Activated naive CD8-positive, alpha-beta T cell treated with anti-CD3 and anti-CD28 coated beads, Interleukin-2, amount 10 ng/mL, durations not matched to agents 7 days and 5 days (primary cell): ENCODE measurements around the gene FLAD1. TPM values are rescaled to one million over a fixed set of nuclear protein-coding genes. Genes with fewer than 3 reads are reported as not detected.
A peak's percentile ranks its signal among the peaks of the same experiment; 100 is the strongest.

Experiments used
- ATAC-seq: fragments of 150-1000 bp; cut with Tn5 transposase; one replicate; pipeline ENCODE4 v1.10.0; 2021; ENCODE audit warnings: low read depth, moderate library complexity
- POLR2A ChIA-PET: fragments of 350-600 bp; sonication (Branson Sonifier 250); formaldehyde crosslinking; loops from one replicate; lab custom pipeline; 2021; ENCODE audit warnings: antibody characterized with exemption; lab: Charles Lee
- DNase-seq: peaks from one replicate; pipeline ENCODE4 v3.0.0; 2021
- H3K27ac Mint-ChIP-seq: one replicate; pipeline ENCODE4 v1.8.0; 2022; ENCODE audit warnings: mild to moderate bottlenecking, mixed read lengths
- H3K27me3 Mint-ChIP-seq: one replicate; pipeline ENCODE4 v1.8.0; 2022; ENCODE audit warnings: mild to moderate bottlenecking, moderate library complexity, mixed read lengths
- H3K36me3 Mint-ChIP-seq: one replicate; pipeline ENCODE4 v1.8.0; 2021; ENCODE audit warnings: mild to moderate bottlenecking, mixed read lengths
- H3K4me1 Mint-ChIP-seq: one replicate; pipeline ENCODE4 v1.8.0; 2021; ENCODE audit warnings: mixed read lengths
- H3K4me3 Mint-ChIP-seq: one replicate; pipeline ENCODE4 v1.8.0; 2022; ENCODE audit warnings: mild to moderate bottlenecking, moderate library complexity, mixed read lengths
- H3K9me3 Mint-ChIP-seq: one replicate; pipeline ENCODE4 v1.8.0; 2021; ENCODE audit warnings: mixed read lengths
- total RNA-seq, 2 experiments: library from RNA; stranded (reverse); gene quantifications; one replicate each; pipeline ENCODE4 v1.2.3, GENCODE V29; 2021

The FLAD1 gene
- total RNA-seq, 2 experiments from 2014 or later: 46.2 to 48.9 TPM

DNA sequence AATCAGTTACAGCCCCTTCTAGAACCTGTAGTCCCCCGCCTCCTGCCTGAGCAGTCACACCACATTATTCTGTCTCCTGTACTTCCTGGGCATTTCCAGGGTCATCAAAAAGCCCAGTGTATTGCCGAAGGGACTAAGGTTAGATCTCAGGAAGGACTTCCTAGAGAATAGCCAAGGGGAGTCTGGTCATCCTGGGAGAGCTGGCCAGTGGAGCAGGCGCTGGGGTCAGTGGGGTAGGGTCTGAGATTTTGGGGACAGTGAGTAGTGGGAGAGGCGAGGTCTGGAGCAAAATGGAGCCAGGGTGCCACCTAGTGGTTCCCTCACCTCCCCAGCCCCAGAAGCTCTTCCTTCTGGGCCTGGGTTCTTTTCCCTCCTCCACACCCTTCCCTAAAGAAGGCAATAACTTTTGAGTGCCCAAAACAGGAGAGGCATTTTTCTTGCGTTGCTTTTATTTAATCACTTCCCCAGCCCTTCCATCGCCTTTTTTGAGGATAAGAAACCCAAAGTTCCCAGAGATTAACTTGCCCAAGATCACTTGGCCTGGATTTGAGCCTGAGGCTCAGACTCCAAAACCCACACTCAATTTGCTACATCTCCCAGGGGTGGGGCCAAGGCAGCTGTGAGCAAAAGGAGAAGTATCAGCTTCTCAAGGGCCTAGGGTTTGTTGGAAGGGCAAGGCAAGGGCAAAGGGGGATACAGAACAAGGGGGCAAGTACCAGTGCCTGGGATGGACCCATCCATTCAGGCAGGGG is 39.3 kb upstream of the FLAD1 start:
- Mint-ChIP-seq H3K4me3 (peak overlapping the region; percentile 10), H3K4me1 (peaks cover 46% of the 10 kb centered on the region), H3K27me3 (no peaks in the 10 kb centered on the region), H3K36me3 (peaks cover 6% of the 10 kb centered on the region), H3K9me3 (no peaks in the 10 kb centered on the region), H3K27ac (peak overlapping the region; percentile 92)
- POLR2A ChIA-PET: interaction anchor here (0.8 to 1.2 kb wide), 2 partner anchors 337 to 384 kb away, joined by 3 read pairs; no protein-coding TSS in a partner anchor
- ATAC-seq: no peak
- peak; percentile 52 for DNase-seq

DNA sequence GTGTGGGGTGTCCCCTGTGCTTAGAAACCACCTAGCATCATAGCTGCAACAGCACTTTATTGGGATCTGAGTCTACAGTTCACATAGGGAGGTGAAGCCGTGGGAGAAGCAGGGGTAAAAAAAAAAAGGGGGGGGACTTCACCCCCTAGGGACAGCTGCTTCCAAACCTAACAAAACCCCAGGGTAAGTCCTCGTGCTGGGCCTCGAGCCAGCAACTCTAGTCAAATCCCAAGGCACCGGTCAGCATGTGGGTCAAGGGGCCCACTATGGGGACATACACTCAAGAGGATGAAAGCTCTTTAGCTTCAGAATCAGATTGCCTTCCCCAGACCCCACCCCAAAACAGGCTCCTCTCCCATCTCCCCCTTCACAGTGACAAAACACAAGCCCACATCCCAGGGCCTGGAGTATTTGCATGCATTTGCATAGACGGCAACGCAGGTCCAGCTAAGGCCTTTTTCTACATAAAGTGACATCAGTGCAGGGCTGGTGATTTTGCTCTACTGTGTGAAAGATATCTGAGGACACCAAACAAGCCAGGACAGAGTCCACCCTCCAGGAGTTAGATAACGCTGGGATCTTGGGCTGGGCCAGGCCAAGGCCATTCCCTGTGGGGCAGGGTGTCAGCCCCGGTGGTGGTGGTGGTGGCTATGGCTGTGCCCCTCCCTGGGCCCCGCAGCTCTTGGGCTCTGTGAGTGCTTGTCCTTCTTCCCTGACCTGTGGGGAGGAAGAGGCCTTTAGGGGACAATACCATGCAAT is 38.6 kb upstream of the FLAD1 start:
- Mint-ChIP-seq H3K36me3 (peaks cover 8% of the 10 kb centered on the region), H3K27me3 (no peaks in the 10 kb centered on the region), H3K4me3 (no peak overlapping the region), H3K9me3 (no peaks in the 10 kb centered on the region), H3K27ac (peak overlapping the region; percentile 92), H3K4me1 (peaks cover 42% of the 10 kb centered on the region)
- DNase-seq (no peak), ATAC-seq (no peak)
- POLR2A ChIA-PET: interaction anchor here (0.6 to 1.9 kb wide), 3 partner anchors 8 to 338 kb away, joined by 3 to 9 read pairs (median 3); partner anchors contain the start of gene PMVK

DNA sequence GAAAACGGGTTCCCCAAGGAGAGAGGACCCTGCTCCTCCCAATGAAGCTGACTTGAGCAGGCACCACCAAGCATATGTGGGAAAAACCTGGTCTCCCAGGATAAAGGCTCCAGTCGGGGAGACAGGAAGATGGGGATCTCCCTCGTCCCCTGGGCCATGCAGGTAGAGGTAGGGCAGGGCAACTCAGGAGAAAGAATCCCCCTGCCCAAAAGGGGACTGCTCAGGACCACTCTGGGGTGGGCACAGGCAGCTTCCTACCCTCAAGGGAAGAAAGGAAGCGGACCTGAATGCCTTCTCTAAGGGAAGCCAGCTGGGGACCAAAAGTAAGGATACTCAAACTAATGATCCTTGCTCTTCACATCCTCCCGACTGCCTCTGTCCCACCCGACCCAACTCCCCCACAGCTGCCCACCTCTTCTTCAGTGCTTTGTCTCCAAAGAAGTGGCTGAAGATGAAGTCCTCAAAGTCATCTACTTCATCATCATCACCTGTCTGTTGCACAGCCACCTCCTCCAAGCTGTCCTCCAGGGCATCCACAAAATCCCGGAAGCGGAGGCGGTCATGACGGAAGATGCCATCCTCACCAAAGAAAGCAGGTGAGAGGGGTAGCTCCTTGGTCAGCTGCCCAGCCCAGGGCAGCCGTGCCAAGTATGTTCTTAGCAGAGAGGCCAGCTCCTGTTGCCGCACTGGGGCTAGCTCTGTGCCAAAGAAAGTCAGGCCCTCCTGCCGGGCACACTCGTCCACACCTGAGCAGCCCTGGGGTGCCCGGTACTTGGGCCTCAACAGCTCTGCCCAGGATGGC is 37.8 kb upstream of the FLAD1 start:
- POLR2A ChIA-PET: interaction anchor here (0.6 to 1.9 kb wide), 4 partner anchors 9 to 338 kb away, joined by 3 to 9 read pairs (median 6); partner anchors contain the start of genes PBXIP1 and PMVK

DNA sequence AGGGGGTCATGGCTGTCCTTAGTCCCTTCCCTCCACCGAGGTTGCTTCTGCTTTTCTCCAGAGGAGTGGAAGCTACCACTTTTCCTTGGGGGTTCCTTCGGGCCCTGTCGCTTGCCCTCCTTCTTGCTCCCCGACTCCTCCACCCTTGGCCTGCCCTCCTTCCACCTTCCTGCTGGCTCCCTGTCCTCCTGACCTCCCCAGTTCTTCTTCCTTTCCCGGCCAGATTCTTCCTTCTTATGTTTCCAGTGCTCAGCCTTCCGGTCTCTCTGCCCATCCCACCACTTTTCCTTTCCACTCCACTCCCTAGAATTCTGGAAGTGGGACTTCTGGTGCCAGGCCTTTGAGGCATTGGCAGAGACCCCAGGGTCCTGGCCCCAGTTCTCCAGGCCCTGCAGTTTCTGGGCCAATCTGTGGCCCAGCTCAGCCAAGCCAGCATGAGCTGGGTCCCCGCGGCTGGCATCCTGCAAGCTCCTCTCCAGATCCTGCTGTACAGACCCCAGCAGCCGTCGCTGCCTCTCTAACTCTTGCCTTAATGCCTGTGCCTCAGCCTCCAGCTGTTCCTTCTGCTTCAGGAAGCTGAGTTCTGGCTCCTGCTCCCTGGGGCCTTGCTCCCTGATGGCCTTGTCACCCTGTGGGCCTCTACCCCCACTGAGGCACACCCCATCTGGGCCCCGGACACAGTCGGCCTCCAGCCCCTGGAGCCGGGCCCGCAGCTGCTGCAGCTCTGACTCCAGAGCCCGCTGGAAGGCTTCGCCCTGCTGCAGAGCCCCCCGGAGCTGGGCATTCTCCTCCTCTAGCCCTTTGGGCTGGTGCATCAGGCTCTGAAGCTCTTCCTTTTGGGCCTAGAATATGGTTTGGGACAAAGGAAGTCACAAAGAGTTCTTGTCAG is 36.9 kb upstream of the FLAD1 start:
- no peaks in the 10 kb centered on the region for H3K27me3 Mint-ChIP-seq
- ATAC-seq: no peak

More for the DNA sequence above, 37.8 kb upstream of the FLAD1 start:
- H3K27me3 Mint-ChIP-seq: no peaks in the 10 kb centered on the region
- H3K4me1 Mint-ChIP-seq: peaks cover 40% of the 10 kb centered on the region
- H3K36me3 Mint-ChIP-seq: peaks cover 8% of the 10 kb centered on the region
- DNase-seq (no peak), ATAC-seq (no peak)
- H3K4me3 Mint-ChIP-seq: no peak overlapping the region
- H3K27ac Mint-ChIP-seq: no peak overlapping the region
- no peaks in the 10 kb centered on the region for H3K9me3 Mint-ChIP-seq

DNA sequence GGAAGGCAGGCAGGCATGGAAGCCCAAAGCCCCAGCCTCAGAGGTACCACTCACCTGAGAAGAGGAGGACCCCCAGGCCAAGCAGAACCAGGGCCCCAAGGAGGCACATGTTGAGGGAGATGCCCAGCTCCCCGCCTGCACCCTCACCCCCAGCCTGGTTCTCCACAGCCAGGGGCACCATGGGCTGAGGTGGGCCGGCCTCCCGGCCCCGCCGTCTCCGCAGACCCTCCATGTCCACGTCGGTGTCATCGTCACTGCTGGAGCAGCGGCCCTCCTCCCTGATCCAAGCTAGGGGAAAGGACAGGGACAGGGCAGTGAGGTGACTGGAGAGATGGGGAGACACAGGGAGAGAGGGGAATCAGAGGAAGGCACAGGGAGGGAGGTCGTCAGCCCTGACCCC is 35.1 kb upstream of the FLAD1 start:
- Mint-ChIP-seq H3K9me3 (no peaks in the 10 kb centered on the region), H3K4me3 (no peak overlapping the region), H3K36me3 (peaks cover 23% of the 10 kb centered on the region), H3K27me3 (no peaks in the 10 kb centered on the region), H3K27ac (peak overlapping the region; percentile 30), H3K4me1 (peaks cover 40% of the 10 kb centered on the region)
- DNase-seq: no peak
- POLR2A ChIA-PET: interaction anchor here (6.6 kb wide), 1 partner anchor 10 kb away, joined by 38 read pairs; the partner anchor contains the start of gene PMVK
- ATAC-seq: no peak

More for the DNA sequence above, 36.9 kb upstream of the FLAD1 start:
- H3K9me3 Mint-ChIP-seq: no peaks in the 10 kb centered on the region
- H3K4me1 Mint-ChIP-seq: peaks cover 38% of the 10 kb centered on the region
- no peak overlapping the region for H3K27ac Mint-ChIP-seq
- peaks cover 13% of the 10 kb centered on the region for H3K36me3 Mint-ChIP-seq
- no peak for DNase-seq
- POLR2A ChIA-PET: interaction anchor here (1.3 to 1.9 kb wide), 2 partner anchors 9 to 10 kb away, joined by 9 read pairs; partner anchors contain the start of genes PBXIP1 and PMVK
- H3K4me3 Mint-ChIP-seq: no peak overlapping the region

DNA sequence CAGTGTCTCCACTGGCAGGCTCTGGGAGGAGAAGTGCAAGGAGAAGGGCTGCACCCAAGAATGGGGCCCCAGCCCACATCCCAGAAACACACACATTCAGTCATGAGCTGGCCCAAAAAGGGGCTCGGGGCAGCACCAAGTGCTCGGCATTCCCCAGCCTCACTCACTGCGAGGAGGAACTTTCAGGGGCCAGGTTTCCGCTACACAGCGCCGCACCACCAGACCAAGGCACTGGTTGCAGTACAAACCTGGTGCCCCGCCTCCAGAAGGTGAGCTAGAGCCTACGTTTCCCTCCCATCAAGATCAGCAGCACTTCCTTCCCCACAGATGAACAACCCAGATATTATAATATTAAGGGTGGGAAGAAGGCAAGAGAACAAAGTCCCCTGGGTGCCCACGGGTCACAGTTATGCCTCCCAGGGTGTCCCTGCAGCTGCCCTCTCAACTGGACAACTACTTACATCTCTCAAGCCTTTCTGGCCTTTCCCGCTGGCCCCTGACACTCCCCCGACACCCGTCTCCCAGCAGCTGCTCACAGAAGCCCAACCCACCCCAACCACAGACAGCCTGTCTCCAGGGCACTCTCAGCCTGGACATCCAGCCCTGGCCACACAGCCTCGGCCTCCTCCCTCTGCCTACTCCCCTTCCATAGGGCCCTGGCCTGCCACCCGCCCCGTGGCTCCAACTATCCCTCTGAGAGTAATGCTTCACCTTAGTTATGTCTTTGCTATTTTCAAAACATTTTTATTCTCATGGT is 31.1 kb upstream of the FLAD1 start:
- Mint-ChIP-seq H3K4me1 (peaks cover 62% of the 10 kb centered on the region), H3K4me3 (peak overlapping the region; percentile 97), H3K27ac (peak overlapping the region; percentile 99), H3K27me3 (no peaks in the 10 kb centered on the region), H3K36me3 (peaks cover 28% of the 10 kb centered on the region), H3K9me3 (no peaks in the 10 kb centered on the region)
- DNase-seq (peak; percentile 62), ATAC-seq (peak; percentile 47)
- POLR2A ChIA-PET: interaction anchor here (0.7 to 6.6 kb wide), 7 partner anchors 10 to 99 kb away, joined by 3 to 38 read pairs (median 7); partner anchors contain the start of genes ADAM15, CKS1B, FLAD1 and PMVK

DNA sequence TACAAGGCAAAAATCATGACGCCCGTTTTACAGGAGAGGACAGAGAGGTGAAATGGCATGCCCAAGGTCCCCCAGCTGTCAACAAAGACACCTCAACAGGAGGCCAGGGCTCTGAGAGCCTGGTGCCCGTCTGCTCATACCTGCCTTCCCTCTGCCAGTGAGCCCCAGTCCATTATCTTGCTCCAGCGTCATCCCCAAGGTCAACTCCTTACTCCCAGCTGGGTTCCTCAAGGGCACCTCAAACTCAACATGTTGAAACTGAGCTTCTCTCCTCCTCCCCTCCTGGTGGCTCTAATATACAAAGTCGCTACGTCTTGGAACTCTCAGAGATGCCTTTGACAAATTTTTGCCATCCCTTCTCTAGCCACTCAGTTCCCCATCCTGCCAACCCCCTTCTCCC is 30.5 kb upstream of the FLAD1 start:
- DNase-seq: no peak
- Mint-ChIP-seq H3K4me3 (peak overlapping the region; percentile 97), H3K9me3 (no peaks in the 10 kb centered on the region), H3K36me3 (peaks cover 26% of the 10 kb centered on the region), H3K4me1 (peaks cover 63% of the 10 kb centered on the region), H3K27ac (peak overlapping the region; percentile 99), H3K27me3 (no peaks in the 10 kb centered on the region)
- POLR2A ChIA-PET: interaction anchor here (1.5 to 6.6 kb wide), 5 partner anchors 9 to 98 kb away, joined by 5 to 38 read pairs (median 12); partner anchors contain the start of genes ADAM15, CKS1B, FLAD1 and PMVK
- ATAC-seq: no peak

DNA sequence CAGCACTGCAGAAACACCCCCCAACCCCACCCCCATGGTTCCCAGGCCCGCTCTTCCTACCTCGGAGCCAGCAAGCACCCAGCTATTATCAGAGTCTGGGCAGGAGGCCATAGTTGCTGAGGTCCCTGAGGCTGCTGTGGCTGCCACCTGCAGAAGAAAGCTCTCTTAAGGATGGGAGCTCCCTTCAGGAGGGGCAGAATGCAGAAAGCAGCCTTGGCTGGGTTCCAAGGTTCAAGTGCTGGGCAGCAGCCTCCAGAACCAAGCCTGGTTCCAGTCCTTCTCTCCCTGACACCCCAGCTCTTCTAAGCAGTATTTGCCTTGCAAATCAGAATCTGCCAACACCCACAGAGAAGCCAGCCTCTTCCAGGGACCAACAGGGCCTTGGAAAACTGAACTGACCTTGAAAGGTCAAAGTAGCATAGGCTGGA is 29.5 kb upstream of the FLAD1 start:
- POLR2A ChIA-PET: interaction anchor here (1.0 to 6.6 kb wide), 2 partner anchors 16 to 41 kb away, joined by 3 to 38 read pairs; partner anchors contain the start of gene PMVK
- no peaks in the 10 kb centered on the region for H3K9me3 Mint-ChIP-seq
- ATAC-seq (no peak), DNase-seq (no peak)
- peaks cover 62% of the 10 kb centered on the region for H3K4me1 Mint-ChIP-seq
- peak overlapping the region; percentile 97 for H3K4me3 Mint-ChIP-seq
- H3K27me3 Mint-ChIP-seq: no peaks in the 10 kb centered on the region
- H3K36me3 Mint-ChIP-seq: peaks cover 26% of the 10 kb centered on the region
- H3K27ac Mint-ChIP-seq: peak overlapping the region; percentile 99

DNA sequence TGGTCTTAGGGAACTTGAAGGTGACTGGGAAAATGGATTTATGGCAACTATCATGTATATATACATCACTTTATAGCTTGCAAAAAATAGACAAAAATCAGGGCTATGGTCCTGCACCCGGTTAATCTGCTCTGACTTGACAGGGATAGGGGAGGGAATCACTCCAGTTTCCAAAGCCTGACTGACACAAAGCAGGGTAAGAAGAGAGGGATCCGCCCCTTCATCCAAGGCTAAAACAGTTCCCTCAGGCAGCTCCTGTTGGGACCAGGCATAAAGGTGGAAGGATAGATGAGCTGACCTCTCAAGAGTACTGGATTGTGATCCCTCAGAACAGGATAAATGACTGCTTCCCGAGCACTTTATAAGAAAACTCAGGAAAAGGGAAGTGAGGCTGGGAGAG is 28.6 kb upstream of the FLAD1 start:
- Mint-ChIP-seq H3K9me3 (no peaks in the 10 kb centered on the region), H3K4me3 (peak overlapping the region; percentile 97), H3K27ac (peak overlapping the region; percentile 99), H3K36me3 (peaks cover 22% of the 10 kb centered on the region), H3K4me1 (peaks cover 62% of the 10 kb centered on the region), H3K27me3 (no peaks in the 10 kb centered on the region)
- POLR2A ChIA-PET: interaction anchor here (1.0 to 3.1 kb wide), 13 partner anchors 8 to 346 kb away, joined by 3 to 45 read pairs (median 9); partner anchors contain the start of genes ADAM15, ADAR, CKS1B and FLAD1
- no peak for ATAC-seq
- no peak for DNase-seq

DNA sequence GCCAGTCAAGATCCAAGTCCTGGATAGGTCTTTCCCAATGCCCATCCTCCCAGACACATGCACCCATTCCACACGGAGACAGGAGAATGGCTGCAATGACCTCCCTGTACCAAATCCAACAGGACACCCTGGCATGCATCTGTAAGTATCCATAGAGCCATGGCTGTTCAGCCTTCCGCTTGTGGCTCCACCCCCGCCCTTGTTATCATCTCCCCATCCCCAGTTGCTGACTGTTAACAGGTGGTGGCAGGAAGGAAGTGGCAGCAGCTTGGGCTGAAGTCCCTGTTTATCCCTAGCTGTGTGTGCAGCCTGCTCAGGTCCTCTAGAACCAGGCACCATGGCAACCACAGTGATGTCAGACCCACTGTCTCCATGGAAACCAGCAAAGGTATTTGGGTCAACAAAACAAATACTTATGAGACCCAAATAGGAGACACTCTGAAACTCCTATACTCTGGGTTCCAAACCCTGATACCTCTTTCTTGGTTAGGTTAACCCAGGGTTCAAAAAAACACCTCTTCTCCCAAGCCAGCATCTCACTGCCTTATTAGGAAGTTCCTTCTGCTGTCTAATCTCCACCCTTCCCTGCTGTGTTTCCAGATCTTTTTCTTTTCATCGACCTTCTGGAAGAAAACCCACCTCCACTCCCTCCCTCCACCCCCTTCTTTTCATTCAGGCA is 28.0 kb upstream of the FLAD1 start:
- DNase-seq (peak; percentile 77), ATAC-seq (peak; percentile 89)
- Mint-ChIP-seq H3K4me1 (peaks cover 62% of the 10 kb centered on the region), H3K36me3 (peaks cover 22% of the 10 kb centered on the region), H3K9me3 (no peaks in the 10 kb centered on the region), H3K27me3 (no peaks in the 10 kb centered on the region), H3K27ac (peak overlapping the region; percentile 99), H3K4me3 (peak overlapping the region; percentile 97)
- POLR2A ChIA-PET: interaction anchor here (1.0 to 3.1 kb wide), 15 partner anchors 9 to 347 kb away, joined by 4 to 45 read pairs (median 9); partner anchors contain the start of genes ADAM15, ADAR, CKS1B and FLAD1
